ENCODE measurements around the gene PERM1. TPM values are rescaled to one million over a fixed set of nuclear protein-coding genes. Genes with fewer than 3 reads are reported as not detected.
A peak's percentile ranks its signal among the peaks of the same experiment; 100 is the strongest.
"Not testable (repeated sequence)": the region's sequence is repeated elsewhere in the genome, so short reads cannot be mapped to it uniquely, and the experiment has no call there.

The PERM1 gene
- total RNA-seq, 2 experiments from 2014 or later = not detected

DNA sequence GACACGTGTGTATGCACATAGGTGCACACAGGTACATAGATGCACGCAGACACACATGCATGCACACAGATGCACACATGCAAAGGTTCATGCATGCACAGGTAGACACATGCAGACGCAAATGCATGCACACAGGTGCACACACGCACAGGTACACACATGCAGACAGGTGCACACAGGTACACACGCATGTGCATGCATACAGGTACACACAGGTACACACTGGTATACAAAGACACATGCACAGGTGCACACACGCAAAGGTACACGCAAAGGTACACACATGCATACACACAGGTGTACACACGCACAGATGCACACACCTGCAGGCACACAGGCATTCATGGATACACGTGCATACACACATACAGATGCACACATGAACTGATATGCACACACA, 31.6 kb downstream of the PERM1 start:
- H3K27ac Mint-ChIP-seq = no peak overlapping the region
- intact Hi-C loops (cut with DNase I, micrococcal nuclease) = no loop called here
- H3K27me3 Mint-ChIP-seq = no peaks in the 10 kb centered on the region
- ATAC-seq = no peak
- H3K4me3 Mint-ChIP-seq = no peak overlapping the region
- no peaks in the 10 kb centered on the region for H3K4me1 Mint-ChIP-seq
- no peaks in the 10 kb centered on the region for H3K9me3 Mint-ChIP-seq (ENCODE audit: low read depth)
- POLR2A ChIA-PET = no interaction called here
- DNase-seq = no peak
- peaks cover 50% of the 10 kb centered on the region for H3K36me3 Mint-ChIP-seq (ENCODE audit: low read depth)
- CTCF ChIA-PET = no interaction called here

- Mint-ChIP-seq H3K4me3 (no peak overlapping the region), H3K36me3 (ENCODE audit: low read depth) (peaks cover 45% of the 10 kb centered on the region), H3K27ac (no peak overlapping the region), H3K4me1 (no peaks in the 10 kb centered on the region), H3K9me3 (ENCODE audit: low read depth) (no peaks in the 10 kb centered on the region), H3K27me3 (no peaks in the 10 kb centered on the region)
- no peak for DNase-seq
- intact Hi-C loops (cut with DNase I, micrococcal nuclease) = no loop called here
- no peak for ATAC-seq
- ChIA-PET CTCF (no interaction called here), POLR2A (no interaction called here)
These were observed 33.9 kb downstream of the PERM1 start for GRCh38 chr1:947958-948357.

- H3K36me3 Mint-ChIP-seq (ENCODE audit: low read depth) = peaks cover 41% of the 10 kb centered on the region
- H3K27me3 Mint-ChIP-seq; H3K4me1 Mint-ChIP-seq; ATAC-seq; H3K9me3 Mint-ChIP-seq (ENCODE audit: low read depth); H3K4me3 Mint-ChIP-seq; intact Hi-C loops (cut with DNase I, micrococcal nuclease); POLR2A ChIA-PET; DNase-seq; CTCF ChIA-PET; H3K27ac Mint-ChIP-seq: not testable (repeated sequence)
These were observed 35.1 kb downstream of the PERM1 start for GRCh38 chr1:946811-947210.

DNA sequence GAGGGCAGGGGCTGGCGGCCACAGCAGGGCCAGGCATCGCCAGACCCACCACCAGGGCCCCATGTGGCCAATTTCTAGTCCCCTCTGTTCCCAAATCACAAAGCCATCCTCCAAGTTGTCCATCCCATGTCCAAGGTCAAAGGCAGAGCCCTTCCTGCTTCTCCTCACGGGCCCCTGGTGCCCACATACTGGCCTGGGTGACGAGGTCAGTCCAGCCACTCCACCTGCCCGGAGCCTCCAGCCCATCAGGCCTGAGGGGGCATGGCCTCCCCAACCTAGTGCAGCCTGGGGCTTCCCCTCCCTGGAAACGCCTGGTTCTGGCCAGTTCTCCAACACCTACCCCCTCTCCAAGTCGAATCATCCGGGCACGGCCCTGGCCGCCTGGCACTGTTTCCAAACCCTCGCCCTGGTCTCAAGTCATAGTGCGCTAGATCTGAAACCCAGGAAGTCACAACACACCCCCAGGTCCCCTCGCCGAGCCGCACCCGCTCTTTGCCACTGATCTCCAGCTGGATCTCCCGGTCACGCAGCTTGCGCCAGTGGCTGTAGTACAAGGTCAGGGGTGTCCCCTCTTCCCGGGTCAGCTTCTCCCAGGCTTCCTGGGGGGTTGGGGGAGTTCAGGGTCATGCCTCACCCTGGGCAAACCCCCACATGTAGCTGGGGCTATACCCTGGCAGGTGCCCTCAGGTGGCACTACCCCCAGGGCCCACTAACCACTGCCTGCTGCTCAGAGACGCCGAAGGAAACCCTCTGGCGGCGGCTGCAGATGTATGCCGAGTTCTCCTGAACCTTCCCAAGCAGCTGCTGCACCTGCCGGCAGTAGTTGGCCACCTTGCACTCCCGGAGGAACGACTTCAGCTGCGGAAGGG, 36.0 kb downstream of the PERM1 start:
- peaks cover 34% of the 10 kb centered on the region for H3K36me3 Mint-ChIP-seq (ENCODE audit: low read depth)
- ChIA-PET POLR2A (no interaction called here), CTCF (no interaction called here)

DNA sequence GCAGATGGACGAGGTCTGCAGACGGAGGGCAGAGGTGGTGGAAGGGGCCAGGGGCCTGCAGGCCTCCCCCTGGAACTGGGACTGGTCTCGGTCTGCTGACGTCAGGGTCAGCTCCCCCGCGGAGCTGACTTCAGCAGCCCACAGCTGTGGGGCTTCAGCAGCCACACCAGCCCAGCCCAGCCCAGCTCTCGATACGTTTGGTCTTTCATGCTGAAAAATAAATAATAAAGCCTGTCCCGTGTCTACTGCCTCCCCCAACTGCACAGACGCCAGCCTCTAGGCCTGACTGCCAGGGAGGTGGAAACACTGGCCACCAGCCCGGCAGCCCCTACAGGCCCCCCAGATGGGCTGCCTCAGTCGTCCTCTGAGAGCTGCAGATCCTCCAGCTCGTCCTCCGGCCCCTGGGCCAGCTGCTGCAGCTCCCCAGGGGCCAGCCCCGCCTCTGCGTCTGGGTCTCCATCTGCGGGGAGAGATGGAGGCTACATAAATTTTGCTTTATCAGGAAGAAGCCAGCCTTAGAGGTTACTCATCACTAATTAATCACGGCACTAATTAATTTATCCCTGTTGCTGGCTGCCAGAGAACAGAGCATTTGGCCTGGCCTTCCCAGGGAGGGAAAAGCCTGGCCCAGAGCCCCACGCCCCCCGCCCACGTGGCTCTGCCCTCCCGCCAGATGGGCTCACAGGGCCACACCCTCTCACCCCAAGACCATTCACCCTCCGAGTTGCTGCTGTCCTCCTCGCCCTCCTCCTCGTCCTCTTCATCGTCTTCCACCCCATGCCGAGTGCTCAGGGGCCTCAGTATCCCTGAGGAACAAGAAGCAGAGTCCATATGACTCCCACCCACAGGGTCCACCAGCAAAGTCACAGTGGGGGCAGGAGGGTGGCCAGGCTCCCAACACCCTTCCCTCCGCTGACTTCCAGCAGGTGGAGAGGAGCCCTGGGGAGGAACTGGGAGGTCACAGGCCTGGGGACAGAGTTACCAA, 37.3 kb downstream of the PERM1 start:
- H3K4me1 Mint-ChIP-seq = peaks cover 5% of the 10 kb centered on the region
- ATAC-seq (no peak), DNase-seq (no peak)
- ChIA-PET POLR2A (interaction anchor here (0.6 kb wide), 1 partner anchor 165 kb away, joined by 3 read pairs; no protein-coding TSS in a partner anchor), CTCF (no interaction called here)
- no peak overlapping the region for H3K27ac Mint-ChIP-seq
- H3K27me3 Mint-ChIP-seq = peaks cover 7% of the 10 kb centered on the region
- H3K4me3 Mint-ChIP-seq = no peak overlapping the region
- intact Hi-C loops (cut with DNase I, micrococcal nuclease) = no loop called here
- peaks cover 23% of the 10 kb centered on the region for H3K36me3 Mint-ChIP-seq (ENCODE audit: low read depth)
- H3K9me3 Mint-ChIP-seq (ENCODE audit: low read depth) = no peaks in the 10 kb centered on the region

More for the DNA sequence above, 36.0 kb downstream of the PERM1 start:
- Mint-ChIP-seq H3K4me1 (peaks cover 3% of the 10 kb centered on the region), H3K9me3 (ENCODE audit: low read depth) (no peaks in the 10 kb centered on the region), H3K27ac (no peak overlapping the region), H3K27me3 (peaks cover 3% of the 10 kb centered on the region), H3K4me3 (no peak overlapping the region)
- DNase-seq (no peak), ATAC-seq (no peak)
- intact Hi-C loops (cut with DNase I, micrococcal nuclease) = no loop called here

- no peak overlapping the region for H3K27ac Mint-ChIP-seq
- no peaks in the 10 kb centered on the region for H3K9me3 Mint-ChIP-seq (ENCODE audit: low read depth)
- H3K4me1 Mint-ChIP-seq = peaks cover 5% of the 10 kb centered on the region
- intact Hi-C loops (cut with DNase I, micrococcal nuclease) = no loop called here
- no peak for DNase-seq
- peaks cover 10% of the 10 kb centered on the region for H3K27me3 Mint-ChIP-seq
- CTCF ChIA-PET = interaction anchor here (1.1 kb wide), 1 partner anchor 32 kb away, joined by 3 read pairs; no protein-coding TSS in a partner anchor
- ATAC-seq = no peak
- no peak overlapping the region for H3K4me3 Mint-ChIP-seq
- POLR2A ChIA-PET = interaction anchor here (0.6 kb wide), 1 partner anchor 114 kb away, joined by 3 read pairs; no protein-coding TSS in a partner anchor
- peaks cover 18% of the 10 kb centered on the region for H3K36me3 Mint-ChIP-seq (ENCODE audit: low read depth)
These were observed 38.1 kb downstream of the PERM1 start for GRCh38 chr1:943545-944340.

- Mint-ChIP-seq H3K4me3 (no peak overlapping the region), H3K9me3 (ENCODE audit: low read depth) (no peaks in the 10 kb centered on the region), H3K27ac (no peak overlapping the region), H3K27me3 (peaks cover 11% of the 10 kb centered on the region), H3K4me1 (peaks cover 5% of the 10 kb centered on the region), H3K36me3 (ENCODE audit: low read depth) (peaks cover 17% of the 10 kb centered on the region)
- intact Hi-C loops (cut with DNase I, micrococcal nuclease) = no loop called here
- DNase-seq = no peak
- ATAC-seq = no peak
- ChIA-PET POLR2A (no interaction called here), CTCF (interaction anchor here (1.1 kb wide), 1 partner anchor 33 kb away, joined by 3 read pairs; no protein-coding TSS in a partner anchor)
These were observed 38.9 kb downstream of the PERM1 start for GRCh38 chr1:942864-943533.

DNA sequence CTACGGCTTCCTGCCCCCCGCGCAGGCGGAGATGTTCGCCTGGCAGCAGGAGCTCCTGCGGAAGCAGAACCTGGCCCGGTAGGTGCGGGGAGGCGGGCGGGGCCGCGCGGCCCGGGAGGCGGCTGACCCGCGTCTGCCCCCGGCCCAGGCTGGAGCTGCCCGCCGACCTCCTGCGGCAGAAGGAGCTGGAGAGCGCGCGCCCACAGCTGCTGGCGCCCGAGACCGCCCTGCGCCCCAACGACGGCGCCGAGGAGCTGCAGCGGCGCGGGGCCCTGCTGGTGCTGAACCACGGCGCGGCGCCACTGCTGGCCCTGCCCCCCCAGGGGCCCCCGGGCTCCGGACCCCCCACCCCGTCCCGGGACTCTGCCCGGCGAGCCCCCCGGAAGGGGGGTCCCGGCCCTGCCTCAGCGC, 39.5 kb downstream of the PERM1 start:
- no peak for DNase-seq
- peaks cover 14% of the 10 kb centered on the region for H3K27me3 Mint-ChIP-seq
- ATAC-seq = no peak
- H3K36me3 Mint-ChIP-seq (ENCODE audit: low read depth) = peaks cover 16% of the 10 kb centered on the region
- H3K4me3 Mint-ChIP-seq = no peak overlapping the region
- H3K27ac Mint-ChIP-seq = no peak overlapping the region
- ChIA-PET POLR2A (no interaction called here), CTCF (interaction anchor here (0.6 kb wide), 1 partner anchor 182 kb away, joined by 3 read pairs; no protein-coding TSS in a partner anchor)
- no peaks in the 10 kb centered on the region for H3K9me3 Mint-ChIP-seq (ENCODE audit: low read depth)
- H3K4me1 Mint-ChIP-seq = peaks cover 5% of the 10 kb centered on the region
- intact Hi-C loops (cut with DNase I, micrococcal nuclease) = no loop called here

DNA sequence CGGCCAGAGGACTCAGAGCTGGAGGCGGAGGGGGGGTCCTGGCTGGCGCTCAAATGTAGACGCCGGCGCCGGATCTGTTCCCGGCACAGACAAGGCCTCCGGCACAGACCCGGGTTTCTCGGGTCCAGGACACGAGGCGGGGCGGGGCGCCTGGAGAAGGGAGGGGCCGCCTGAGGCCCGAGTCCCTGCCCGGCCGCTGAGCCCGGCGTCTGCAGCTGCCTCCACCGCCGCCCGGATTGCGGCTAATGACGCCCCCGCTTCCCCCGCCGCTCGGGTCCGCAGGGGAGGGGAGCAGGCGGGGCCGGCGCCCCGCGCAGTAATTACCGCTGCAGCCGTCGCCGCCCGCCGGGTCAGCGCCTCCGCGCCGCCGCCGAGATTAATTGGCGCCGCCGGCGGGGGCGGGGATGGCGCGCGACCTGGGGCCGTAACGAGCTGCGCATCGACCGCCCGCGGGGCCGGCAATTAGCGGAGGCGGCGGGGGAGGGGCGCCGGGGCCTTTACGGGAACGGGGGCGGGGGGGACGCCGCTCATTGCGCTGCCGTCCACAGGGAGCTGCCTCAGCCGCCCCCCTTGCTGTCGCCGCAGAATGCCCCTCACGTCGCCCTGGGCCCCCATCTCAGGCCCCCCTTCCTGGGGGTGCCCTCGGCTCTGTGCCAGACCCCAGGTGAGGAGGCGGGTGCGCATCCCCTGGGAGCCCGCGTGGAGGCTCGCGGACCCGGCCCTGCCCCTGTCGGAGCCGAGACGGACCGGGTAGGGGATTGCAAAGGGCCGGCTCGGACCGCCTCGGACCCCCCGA, 40.1 kb downstream of the PERM1 start:
- ChIA-PET CTCF (interaction anchor here (0.6 kb wide), 1 partner anchor 183 kb away, joined by 3 read pairs; no protein-coding TSS in a partner anchor), POLR2A (interaction anchor here (0.6 kb wide), 1 partner anchor 34 kb away, joined by 4 read pairs; no protein-coding TSS in a partner anchor)
- no peak overlapping the region for H3K27ac Mint-ChIP-seq
- H3K9me3 Mint-ChIP-seq (ENCODE audit: low read depth) = no peaks in the 10 kb centered on the region
- ATAC-seq (peak; percentile 37), DNase-seq (peak; percentile 56)
- no peak overlapping the region for H3K4me3 Mint-ChIP-seq
- H3K4me1 Mint-ChIP-seq = peaks cover 5% of the 10 kb centered on the region
- peaks cover 14% of the 10 kb centered on the region for H3K27me3 Mint-ChIP-seq
- H3K36me3 Mint-ChIP-seq (ENCODE audit: low read depth) = peaks cover 11% of the 10 kb centered on the region
- intact Hi-C loops (cut with DNase I, micrococcal nuclease) = loop anchor here (2.0 kb wide), 2 partner anchors 21 to 37 kb away; no protein-coding TSS in a partner anchor
